Measurements from ENCODE around the gene RTN4RL1. TPM values are rescaled to one million over a fixed set of nuclear protein-coding genes. Genes with fewer than 3 reads are reported as not detected.
A peak's percentile ranks its signal among the peaks of the same experiment; 100 is the strongest.

Gene RTN4RL1
- total RNA-seq, 1 donor from 2014 or later = 3.7 TPM

DNA sequence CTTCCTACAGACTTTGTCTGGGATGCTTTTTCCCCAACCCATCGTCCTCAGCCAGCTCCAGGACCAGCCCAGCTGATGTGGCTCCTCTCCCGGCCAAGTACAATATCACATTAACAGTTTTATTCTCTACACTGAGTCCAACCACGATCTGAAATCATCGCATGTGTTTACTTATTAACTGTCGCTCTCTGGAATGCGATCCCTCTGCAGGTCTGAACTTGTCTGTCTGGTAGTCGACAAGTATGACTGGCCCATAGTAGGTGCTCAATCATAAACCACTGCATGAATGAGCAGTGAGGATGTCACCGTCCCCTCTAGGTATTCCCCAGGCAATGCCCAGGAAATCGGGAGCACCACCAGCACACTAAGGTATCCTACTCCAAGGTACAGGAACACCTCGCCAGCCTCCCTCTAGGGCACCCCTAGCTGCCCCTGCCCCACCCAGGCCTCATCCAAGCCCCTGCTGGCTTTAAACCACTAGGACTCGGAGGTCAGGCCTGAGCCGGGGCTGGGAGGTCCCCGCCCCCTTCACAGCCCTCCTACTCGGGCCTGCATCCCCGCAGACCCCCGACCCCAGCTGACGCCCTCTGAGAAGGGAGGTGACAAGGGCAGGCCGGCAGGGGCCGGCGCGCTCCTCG is 27.7 kb downstream of the RTN4RL1 start:
- TF ChIP-seq CTCF (IDR thresholded peaks at IDR 0.05) (no peak), POLR2A (IDR thresholded peaks at IDR 0.05) (no peak), POLR2AphosphoS5 (IDR thresholded peaks at IDR 0.05; ENCODE audit: insufficient read depth in 1 of 2, low read depth in 1 of 2) (peak in 1 of 2 donors; percentile 23)
- peak overlapping the region; percentile 80 for H3K27ac ChIP-seq
- no peaks in the 10 kb centered on the region for H3K9me3 ChIP-seq
- H3K4me1 ChIP-seq = peaks cover 53% of the 10 kb centered on the region
- no peaks in the 10 kb centered on the region for H3K27me3 ChIP-seq
- intact Hi-C loops (cut with DNase I) = no loop called here
- H3K4me3 ChIP-seq = peak overlapping the region; percentile 41 to 55
- DNase-seq (ENCODE audit: extremely low spot score in 2 of 2) = no peak
- H3K36me3 ChIP-seq = no peaks in the 10 kb centered on the region

GRCh38 chr17:1996800-1997288 is 28.3 kb downstream of the RTN4RL1 start:
- Histone ChIP-seq H3K36me3 (no peaks in the 10 kb centered on the region), H3K4me3 (no peak overlapping the region), H3K27ac (peak overlapping the region; percentile 21), H3K27me3 (no peaks in the 10 kb centered on the region), H3K4me1 (peaks cover 52% of the 10 kb centered on the region), H3K9me3 (no peaks in the 10 kb centered on the region)
- no peak for DNase-seq (ENCODE audit: extremely low spot score in 2 of 2)
- intact Hi-C loops (cut with DNase I) = no loop called here
- TF ChIP-seq CTCF (IDR thresholded peaks at IDR 0.05) = no peak
- TF ChIP-seq POLR2A (IDR thresholded peaks at IDR 0.05) = no peak
- no peak for TF ChIP-seq POLR2AphosphoS5 (IDR thresholded peaks at IDR 0.05; ENCODE audit: insufficient read depth in 1 of 2, low read depth in 1 of 2)

DNA sequence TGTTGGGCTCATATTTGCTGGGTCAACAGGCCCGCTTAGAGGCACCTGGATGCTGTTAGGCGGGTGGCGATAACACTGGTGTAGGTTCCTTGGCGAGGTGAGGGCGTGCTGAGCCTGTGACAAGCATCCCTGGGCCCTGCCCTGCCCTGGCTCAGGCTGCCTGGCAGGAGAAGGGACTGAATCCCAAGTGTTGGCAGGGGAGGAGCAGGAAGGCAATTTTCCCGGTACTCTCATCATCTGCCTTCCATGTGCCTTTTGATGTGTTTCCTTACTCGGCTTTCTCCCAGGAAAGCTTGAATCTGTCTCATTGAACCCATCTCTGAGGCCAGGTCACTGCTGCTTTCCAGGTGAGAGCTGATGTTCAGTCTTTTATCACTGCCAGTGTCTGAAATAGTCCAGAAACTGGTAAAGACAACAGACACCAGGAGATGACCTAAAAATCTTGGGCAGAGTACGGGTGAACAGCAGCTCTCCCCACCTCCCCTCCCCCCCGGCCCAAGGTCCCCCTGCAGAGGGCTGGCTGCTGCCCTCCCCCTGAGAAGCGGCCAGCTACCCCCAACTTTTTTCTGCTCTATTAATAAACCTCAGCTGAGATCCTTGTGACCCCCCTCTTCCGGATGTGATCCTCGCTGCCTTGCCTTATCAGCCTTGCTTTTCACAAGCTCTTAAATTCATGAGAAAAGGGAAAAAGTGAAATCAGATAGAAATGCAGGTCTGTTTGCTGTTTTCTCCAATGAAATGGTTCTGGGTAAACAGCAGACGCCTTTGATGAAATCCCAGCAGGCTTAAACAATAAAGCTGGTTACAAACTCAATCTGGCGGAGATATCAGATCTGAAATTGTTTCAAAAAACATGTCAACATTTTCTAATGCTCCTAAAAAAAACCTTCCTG is 29.0 kb downstream of the RTN4RL1 start:
- H3K4me1 ChIP-seq = peaks cover 52% of the 10 kb centered on the region

GRCh38 chr17:1995321-1995892 is 29.7 kb downstream of the RTN4RL1 start:
- Histone ChIP-seq H3K4me3 (no peak overlapping the region), H3K36me3 (no peaks in the 10 kb centered on the region), H3K9me3 (no peaks in the 10 kb centered on the region), H3K4me1 (peaks cover 51% of the 10 kb centered on the region), H3K27ac (peak overlapping the region; percentile 21), H3K27me3 (no peaks in the 10 kb centered on the region)
- intact Hi-C loops (cut with DNase I) = no loop called here
- TF ChIP-seq POLR2A (IDR thresholded peaks at IDR 0.05) (no peak), POLR2AphosphoS5 (IDR thresholded peaks at IDR 0.05; ENCODE audit: insufficient read depth in 1 of 2, low read depth in 1 of 2) (no peak), CTCF (IDR thresholded peaks at IDR 0.05) (no peak)
- DNase-seq (ENCODE audit: extremely low spot score in 2 of 2) = no peak

More for the DNA sequence above, 29.0 kb downstream of the RTN4RL1 start:
- TF ChIP-seq POLR2A (IDR thresholded peaks at IDR 0.05) (no peak), CTCF (IDR thresholded peaks at IDR 0.05) (no peak)
- Histone ChIP-seq H3K4me3 (no peak overlapping the region), H3K27ac (peak overlapping the region; percentile 21), H3K27me3 (no peaks in the 10 kb centered on the region), H3K36me3 (no peaks in the 10 kb centered on the region), H3K9me3 (no peaks in the 10 kb centered on the region)
- no peak for DNase-seq (ENCODE audit: extremely low spot score in 2 of 2)
- intact Hi-C loops (cut with DNase I) = no loop called here

Measured in vagina (tissue), 2 donors.